NCI-H524 treated with DMSO at 0.1 percent for 48 hours (cell line): ENCODE data around the gene CXCL16.
"Not testable (repeated sequence)": the region's sequence is repeated elsewhere in the genome, so short reads cannot be mapped to it uniquely, and the experiment has no call there.

Experiments used
- DNase-seq: peaks from one replicate; lab custom pipeline; 2025; lab: John Stamatoyannopoulos, UW

Gene CXCL16

GRCh38 chr17:4721203-4722135, 18.3 kb downstream of the CXCL16 start:
- no peak for DNase-seq

DNA sequence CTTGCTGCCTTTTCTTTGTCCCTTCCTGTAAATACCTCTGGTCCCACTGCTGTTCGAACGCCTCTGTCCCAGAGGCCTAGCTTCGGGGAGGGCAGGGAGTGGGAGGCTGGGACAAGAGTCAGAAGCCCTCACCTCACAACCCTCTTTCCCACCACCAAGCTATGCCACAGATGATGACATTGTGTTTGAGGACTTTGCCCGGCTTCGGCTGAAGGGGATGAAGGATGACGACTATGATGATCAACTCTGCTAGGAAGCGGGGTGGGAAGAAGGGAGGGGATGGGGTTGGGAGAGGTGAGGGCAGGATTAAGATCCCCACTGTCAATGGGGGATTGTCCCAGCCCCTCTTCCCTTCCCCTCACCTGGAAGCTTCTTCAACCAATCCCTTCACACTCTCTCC, 18.9 kb downstream of the CXCL16 start:
- no peak for DNase-seq

DNA sequence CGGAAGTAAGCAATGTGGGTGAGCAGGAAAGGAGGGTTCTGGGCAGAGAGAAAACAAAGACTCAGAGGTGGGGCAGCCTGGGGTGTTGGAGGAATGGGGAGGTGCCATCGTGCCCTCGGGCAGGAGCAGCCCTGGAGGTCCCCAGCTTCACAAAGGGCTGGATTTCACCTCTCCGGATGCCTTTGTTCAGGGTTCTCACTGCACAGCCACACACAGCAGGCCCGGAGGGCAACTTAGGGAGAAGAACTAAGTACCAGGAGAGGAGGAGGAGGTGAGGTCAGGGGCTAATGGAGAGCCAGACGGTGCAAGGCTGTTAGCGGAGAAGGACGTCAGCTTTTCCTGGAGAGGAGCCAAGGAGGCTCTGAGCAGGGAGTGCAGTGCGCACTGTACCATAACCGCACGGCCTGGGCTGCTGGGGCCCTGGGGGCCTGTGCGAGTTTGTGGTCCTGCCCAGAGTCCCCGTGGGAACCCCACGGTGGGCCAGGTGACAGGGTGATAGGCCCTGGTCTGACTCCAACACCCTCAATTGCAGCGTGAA, 20.0 kb downstream of the CXCL16 start:
- no peak for DNase-seq

- DNase-seq = no peak
Measured at GRCh38 chr17:4719146-4719545, 20.6 kb downstream of the CXCL16 start.

- DNase-seq = no peak
Measured at GRCh38 chr17:4718276-4718675, 21.5 kb downstream of the CXCL16 start.

GRCh38 chr17:4717791-4718190, 21.9 kb downstream of the CXCL16 start:
- no peak for DNase-seq

- DNase-seq = no peak
Measured at GRCh38 chr17:4716081-4716480, 23.6 kb downstream of the CXCL16 start.

- DNase-seq = no peak
Measured at GRCh38 chr17:4715063-4715744, 24.5 kb downstream of the CXCL16 start.

DNA sequence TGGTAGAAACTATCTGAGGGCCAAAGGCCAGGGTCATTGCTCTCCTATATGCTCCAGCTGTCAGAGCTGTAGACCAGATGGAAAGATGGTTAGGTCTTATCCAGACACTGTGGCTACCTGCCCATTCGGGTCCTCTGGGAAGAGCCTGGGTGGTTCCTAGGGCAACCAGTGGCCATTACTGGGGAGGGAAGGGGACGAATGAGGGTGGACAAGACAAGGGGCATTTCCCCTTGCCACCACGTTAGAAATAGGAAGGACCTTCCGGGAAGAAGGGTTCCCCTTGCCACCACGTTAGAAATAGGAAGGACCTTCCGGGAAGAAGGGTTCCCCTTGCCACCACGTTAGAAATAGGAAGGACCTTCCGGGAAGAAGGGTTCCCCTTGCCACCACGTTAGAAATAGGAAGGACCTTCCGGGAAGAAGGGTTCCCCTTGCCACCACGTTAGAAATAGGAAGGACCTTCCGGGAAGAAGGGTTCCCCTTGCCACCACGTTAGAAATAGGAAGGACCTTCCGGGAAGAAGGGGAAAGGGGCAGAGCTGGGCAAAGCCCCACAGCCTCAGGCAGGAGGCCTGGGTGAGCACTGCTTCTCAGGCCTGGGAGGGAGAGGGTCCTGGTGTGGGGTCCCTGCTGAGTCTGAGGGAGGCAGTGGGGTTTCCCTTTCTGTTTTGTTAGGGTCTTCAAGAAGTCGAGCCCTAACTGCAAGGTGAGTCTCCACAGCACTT, 25.2 kb downstream of the CXCL16 start:
- not testable (repeated sequence) for DNase-seq

GRCh38 chr17:4712526-4712925, 27.2 kb downstream of the CXCL16 start:
- DNase-seq = no peak

GRCh38 chr17:4711661-4712181, 28.0 kb downstream of the CXCL16 start:
- DNase-seq = no peak

- no peak for DNase-seq
Measured at GRCh38 chr17:4710693-4711634, 28.8 kb downstream of the CXCL16 start.

- DNase-seq = peak; percentile 98
Measured at GRCh38 chr17:4709794-4710692, 29.7 kb downstream of the CXCL16 start, which contains the start of gene ARRB2. TSS of gene ARRB2 (plus strand) at chr17:4710632. CDS start at chr17:4710722, 90 bp downstream.

GRCh38 chr17:4708436-4708835, 31.3 kb downstream of the CXCL16 start:
- no peak for DNase-seq

- no peak for DNase-seq
Measured at GRCh38 chr17:4706121-4706520, 33.6 kb downstream of the CXCL16 start.

DNA sequence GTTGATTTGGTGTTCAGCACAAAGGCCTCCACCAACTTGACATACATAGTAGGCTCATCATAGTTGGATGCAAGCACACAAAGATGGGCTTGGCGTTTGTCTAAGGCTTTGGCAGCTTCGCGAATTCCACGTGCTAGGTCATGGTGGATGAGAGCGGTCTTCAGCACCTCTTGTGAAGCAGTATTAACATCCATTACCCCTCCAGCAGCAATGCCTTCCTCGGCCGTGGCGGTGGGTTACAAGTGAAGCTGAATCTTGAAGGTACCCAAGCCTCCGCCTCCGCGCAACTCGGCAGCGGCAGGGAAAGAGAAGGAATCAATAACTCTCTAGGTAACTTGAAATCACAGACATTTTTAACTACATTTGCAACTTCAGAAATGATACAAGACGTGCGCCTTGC, 34.7 kb downstream of the CXCL16 start:
- no peak for DNase-seq

DNA sequence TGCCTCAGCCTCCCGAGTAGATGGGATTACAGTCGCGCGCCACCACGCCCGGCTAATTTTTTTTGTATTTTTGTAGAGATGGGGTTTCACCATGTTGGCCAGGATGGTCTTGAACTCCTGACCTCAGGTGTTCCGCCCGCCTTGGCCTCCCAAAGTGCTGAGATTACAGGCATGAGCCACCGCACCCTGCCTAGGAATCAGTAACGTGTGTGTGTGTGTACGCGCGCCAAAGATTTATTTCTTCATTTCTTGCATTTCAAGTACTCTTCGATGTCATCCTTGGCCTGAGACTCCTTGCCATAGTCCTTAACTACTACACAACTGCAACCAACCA, 35.2 kb downstream of the CXCL16 start:
- not testable (repeated sequence) for DNase-seq

- no peak for DNase-seq
Measured at GRCh38 chr17:4703330-4703691, 36.4 kb downstream of the CXCL16 start.

- DNase-seq = no peak
Measured at GRCh38 chr17:4701116-4701515, 38.6 kb downstream of the CXCL16 start.
